Smooth muscle cell (in vitro differentiated cells): Measurements from ENCODE around the gene SI. TPM values are rescaled to one million over a fixed set of nuclear protein-coding genes. Genes with fewer than 3 reads are reported as not detected.

Experiments used
- DNase-seq: peaks from one replicate; lab custom pipeline; 2025; ENCODE audit not compliant: unreplicated experiment; lab: John Stamatoyannopoulos, UW
- H2AFZ ChIP-seq: fragments of 200-600 bp; sonication (generic); 2 replicates; pipeline ENCODE4 v1.6.0; 2016; ENCODE audit warnings: antibody characterized with exemption, low read depth, mild to moderate bottlenecking
- H3F3A ChIP-seq: fragments of 200-600 bp; sonication (generic); 2 replicates; pipeline ENCODE4 v1.6.0; 2017; ENCODE audit warnings: antibody characterized with exemption, low read depth
- H3K27ac ChIP-seq: fragments of 200-600 bp; sonication (generic); 2 replicates; pipeline ENCODE4 v1.5.1; 2016; ENCODE audit warnings: low read depth, mild to moderate bottlenecking
- H3K27me3 ChIP-seq: fragments of 200-600 bp; sonication (generic); 2 replicates; pipeline ENCODE4 v1.6.1; 2016; ENCODE audit warnings: low read depth, mild to moderate bottlenecking
- H3K36me3 ChIP-seq: fragments of 200-600 bp; sonication (generic); 2 replicates; pipeline ENCODE4 v1.5.1; 2016; ENCODE audit warnings: low read depth
- H3K4me1 ChIP-seq: fragments of 200-600 bp; sonication (generic); 2 replicates; pipeline ENCODE4 v1.5.1; 2016; ENCODE audit warnings: low read depth
- H3K4me2 ChIP-seq: fragments of 200-600 bp; sonication (generic); 2 replicates; pipeline ENCODE4 v1.6.0; 2016; ENCODE audit warnings: mild to moderate bottlenecking
- H3K4me3 ChIP-seq: fragments of 200-600 bp; sonication (generic); 2 replicates; pipeline ENCODE4 v1.5.1; 2016; ENCODE audit warnings: mild to moderate bottlenecking
- H3K79me2 ChIP-seq: fragments of 200-600 bp; sonication (generic); 2 replicates; pipeline ENCODE4 v1.6.0; 2016; ENCODE audit warnings: low read depth, mild to moderate bottlenecking
- H3K9ac ChIP-seq: fragments of 200-600 bp; sonication (generic); 2 replicates; pipeline ENCODE4 v1.6.0; 2016; ENCODE audit warnings: low read depth
- H3K9me3 ChIP-seq: fragments of 200-600 bp; sonication (generic); replicated peaks from 2 replicates; pipeline ENCODE4 v1.5.1; 2016; ENCODE audit warnings: low read depth
- H4K20me1 ChIP-seq: fragments of 200-600 bp; sonication (generic); 2 replicates; pipeline ENCODE4 v1.6.0; 2016; ENCODE audit warnings: low read depth
- WGBS: methylation state at CpG from one replicate; pipeline ENCODE4 v1.1.7; 2016; ENCODE audit warnings: low lambda C conversion rate; 5-methylcytosine and 5-hydroxymethylcytosine counted together
- polyA plus RNA-seq: library from polyadenylated mRNA; unstranded; fragments of >200 nt; fragmentation: Nextera tagmentation; extraction: Ambion mirVana; gene quantifications from 2 replicates; pipeline ENCODE4 v1.2.1, GENCODE V29; 2016
- total RNA-seq: library from RNA; depleted of rRNA; stranded (reverse); fragments of >200 nt; gene quantifications from 2 replicates; pipeline ENCODE4 v1.2.3, GENCODE V29; 2014
- TF ChIP-seq, protein P1 (sequence below): fragments of 200-600 bp; sonication (generic); IDR thresholded peaks from 2 replicates; pipeline ENCODE4 v1.5.1; 2017; ENCODE audit warnings: borderline replicate concordance, mild to moderate bottlenecking, antibody characterized with exemption; ENCODE audit not compliant: insufficient read depth, poor library complexity, severe bottlenecking

The SI gene
- total and polyA plus RNA-seq, 2 experiments from 2014 or later, result not detected

DNA sequence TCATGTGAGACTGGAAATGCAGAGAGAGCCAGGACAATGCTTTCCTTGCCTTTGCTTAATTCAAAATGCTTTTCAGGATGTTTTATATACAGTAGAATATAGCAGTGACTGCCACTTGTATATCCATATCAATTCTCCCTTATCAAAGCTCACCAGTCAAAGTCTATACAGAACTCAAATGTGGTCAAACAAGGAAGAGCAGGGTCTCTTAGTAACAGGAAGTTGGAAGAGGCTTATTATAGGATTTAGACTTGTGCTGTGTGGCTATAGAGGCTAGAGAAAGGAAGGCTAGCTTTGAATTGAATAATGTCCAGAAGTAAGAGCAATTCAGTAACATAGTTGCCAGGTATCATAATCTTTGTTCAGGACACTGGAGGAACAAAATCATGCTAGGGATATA, 4.4 kb upstream of the SI start:
- no peak for DNase-seq
- Histone ChIP-seq H3K4me2 (no peak overlapping the region), H3F3A (no peaks in the 10 kb centered on the region), H3K36me3 (no peaks in the 10 kb centered on the region), H3K79me2 (no peaks in the 10 kb centered on the region), H3K4me1 (no peaks in the 10 kb centered on the region), H4K20me1 (no peaks in the 10 kb centered on the region), H3K27me3 (no peaks in the 10 kb centered on the region), H3K27ac (no peak overlapping the region), H3K4me3 (no peak overlapping the region), H2AFZ (no peak overlapping the region), H3K9me3 (no peaks in the 10 kb centered on the region), H3K9ac (no peak overlapping the region)
- TF ChIP-seq, protein P1, sequence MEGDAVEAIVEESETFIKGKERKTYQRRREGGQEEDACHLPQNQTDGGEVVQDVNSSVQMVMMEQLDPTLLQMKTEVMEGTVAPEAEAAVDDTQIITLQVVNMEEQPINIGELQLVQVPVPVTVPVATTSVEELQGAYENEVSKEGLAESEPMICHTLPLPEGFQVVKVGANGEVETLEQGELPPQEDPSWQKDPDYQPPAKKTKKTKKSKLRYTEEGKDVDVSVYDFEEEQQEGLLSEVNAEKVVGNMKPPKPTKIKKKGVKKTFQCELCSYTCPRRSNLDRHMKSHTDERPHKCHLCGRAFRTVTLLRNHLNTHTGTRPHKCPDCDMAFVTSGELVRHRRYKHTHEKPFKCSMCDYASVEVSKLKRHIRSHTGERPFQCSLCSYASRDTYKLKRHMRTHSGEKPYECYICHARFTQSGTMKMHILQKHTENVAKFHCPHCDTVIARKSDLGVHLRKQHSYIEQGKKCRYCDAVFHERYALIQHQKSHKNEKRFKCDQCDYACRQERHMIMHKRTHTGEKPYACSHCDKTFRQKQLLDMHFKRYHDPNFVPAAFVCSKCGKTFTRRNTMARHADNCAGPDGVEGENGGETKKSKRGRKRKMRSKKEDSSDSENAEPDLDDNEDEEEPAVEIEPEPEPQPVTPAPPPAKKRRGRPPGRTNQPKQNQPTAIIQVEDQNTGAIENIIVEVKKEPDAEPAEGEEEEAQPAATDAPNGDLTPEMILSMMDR, result no peak

DNA sequence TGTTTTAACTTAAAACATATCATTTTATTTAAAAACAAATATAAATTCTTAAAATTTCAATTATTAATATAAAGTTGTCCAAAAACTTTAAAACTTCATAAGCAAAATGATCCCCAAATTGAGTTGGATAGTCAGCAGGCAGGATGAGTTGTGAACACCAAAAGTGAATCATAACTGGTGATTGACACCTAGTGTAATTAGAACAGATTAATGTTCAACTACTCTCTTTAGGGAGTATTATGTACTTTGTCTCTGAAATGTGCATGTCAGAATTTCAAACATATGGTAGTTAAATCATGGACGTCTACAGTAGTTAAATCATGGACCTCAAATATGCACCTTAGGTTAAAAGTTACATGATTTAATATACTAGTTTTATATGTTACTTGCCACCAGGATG, 2.9 kb upstream of the SI start:
- WGBS, result 70% methylated on average over 1 of the region's 1 CpG
- Histone ChIP-seq H3K4me2 (no peak overlapping the region), H3K4me3 (no peak overlapping the region), H4K20me1 (no peaks in the 10 kb centered on the region), H3K27ac (no peak overlapping the region), H3K9me3 (no peaks in the 10 kb centered on the region), H3K4me1 (no peaks in the 10 kb centered on the region), H3F3A (no peaks in the 10 kb centered on the region), H3K9ac (no peak overlapping the region), H3K79me2 (no peaks in the 10 kb centered on the region), H3K36me3 (no peaks in the 10 kb centered on the region), H2AFZ (no peak overlapping the region), H3K27me3 (no peaks in the 10 kb centered on the region)
- TF ChIP-seq, protein P1, result no peak
- no peak for DNase-seq

DNA sequence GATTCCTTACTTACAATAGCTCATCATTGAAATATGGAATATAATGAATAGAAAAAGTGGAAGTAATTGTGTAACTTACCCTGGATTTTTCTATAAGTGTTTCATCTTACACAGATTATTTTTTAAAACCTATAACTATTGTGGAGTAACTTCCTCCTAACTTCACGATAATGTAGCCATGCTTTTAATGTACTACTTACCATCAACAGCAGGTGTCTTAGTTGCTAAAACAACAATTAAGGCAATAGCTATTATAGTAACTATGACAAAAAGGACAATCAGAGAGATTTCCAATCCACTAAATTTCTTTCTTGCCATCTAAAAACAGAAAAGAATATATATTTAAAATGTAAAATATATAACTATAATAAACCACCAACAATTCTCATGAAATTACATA, 2.6 kb downstream of the SI start:
- H3K36me3 ChIP-seq, result no peaks in the 10 kb centered on the region
- H3K27ac ChIP-seq, result no peak overlapping the region
- no peak overlapping the region for H3K9ac ChIP-seq
- no peak for DNase-seq
- no peaks in the 10 kb centered on the region for H3K9me3 ChIP-seq
- no peaks in the 10 kb centered on the region for H3K79me2 ChIP-seq
- H2AFZ ChIP-seq, result no peak overlapping the region
- no peaks in the 10 kb centered on the region for H3K4me1 ChIP-seq
- TF ChIP-seq, protein P1, result no peak
- H3F3A ChIP-seq, result no peaks in the 10 kb centered on the region
- WGBS, result 83% methylated on average over 1 of the region's 1 CpG
- no peaks in the 10 kb centered on the region for H3K27me3 ChIP-seq
- no peak overlapping the region for H3K4me2 ChIP-seq
- no peaks in the 10 kb centered on the region for H4K20me1 ChIP-seq
- H3K4me3 ChIP-seq, result peak overlapping the region; percentile 31

DNA sequence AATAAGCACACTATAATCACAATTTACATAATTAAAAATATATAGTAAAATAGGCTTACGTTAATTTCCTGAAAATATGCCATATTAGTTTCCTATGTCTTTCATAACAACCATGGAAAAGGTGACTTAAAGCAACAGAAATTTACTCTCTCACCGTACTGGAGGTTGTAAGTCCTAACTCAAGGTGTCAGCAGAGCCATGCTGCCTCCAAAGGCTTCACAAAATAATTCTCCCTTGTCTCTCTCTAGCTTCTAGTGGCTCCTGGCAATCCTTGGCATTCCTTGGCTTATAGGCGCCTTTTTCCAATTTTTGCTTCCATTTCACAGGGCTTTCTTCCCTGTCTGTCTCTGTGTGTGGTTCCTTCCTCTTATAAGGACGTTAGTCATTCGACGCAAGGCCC, 7.6 kb downstream of the SI start:
- Histone ChIP-seq H3K4me3 (no peak overlapping the region), H3K27me3 (no peaks in the 10 kb centered on the region), H3K36me3 (no peaks in the 10 kb centered on the region), H3K9me3 (no peaks in the 10 kb centered on the region), H3K4me2 (no peak overlapping the region), H2AFZ (no peak overlapping the region), H3K9ac (no peak overlapping the region), H3K79me2 (no peaks in the 10 kb centered on the region), H3F3A (no peaks in the 10 kb centered on the region), H4K20me1 (no peaks in the 10 kb centered on the region), H3K4me1 (no peaks in the 10 kb centered on the region), H3K27ac (no peak overlapping the region)
- 70% methylated on average over 6 of the region's 6 CpGs for WGBS
- TF ChIP-seq, protein P1, result no peak
- no peak for DNase-seq
